Measurements from ENCODE around the gene ZNF593OS.
A peak's percentile ranks its signal among the peaks of the same experiment; 100 is the strongest.

Gene ZNF593OS

GRCh38 chr1:26182383-26182696 is 10.7 kb upstream of the ZNF593OS start:
- DNase-seq: no peak

GRCh38 chr1:26181586-26182382 is 10.2 kb upstream of the ZNF593OS start:
- no peak for DNase-seq

DNA sequence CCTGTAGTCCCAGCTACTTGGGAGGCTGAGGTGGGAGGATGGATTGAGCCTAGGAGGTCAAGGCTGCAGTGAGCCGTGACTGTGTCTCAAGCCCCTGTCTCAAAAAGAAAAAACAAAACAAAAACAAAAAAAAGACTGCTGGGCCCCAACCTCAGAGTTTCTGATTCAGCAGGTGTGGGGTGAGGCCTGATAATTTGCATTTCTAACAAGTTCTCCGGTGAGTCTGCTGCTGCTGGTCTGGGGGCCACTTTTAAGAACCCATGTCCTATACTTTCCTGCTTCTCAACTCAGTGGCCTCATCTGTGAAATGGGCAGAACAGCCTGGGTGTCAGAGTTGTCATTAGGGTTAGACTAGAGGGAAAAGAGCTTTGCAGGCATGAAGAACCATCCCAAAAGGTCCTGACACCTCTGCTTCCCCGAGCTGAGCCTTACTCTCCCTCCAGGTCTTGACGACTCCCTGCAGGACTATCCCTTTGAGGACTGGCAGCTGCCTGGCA is 8.4 kb upstream of the ZNF593OS start:
- DNase-seq: no peak

DNA sequence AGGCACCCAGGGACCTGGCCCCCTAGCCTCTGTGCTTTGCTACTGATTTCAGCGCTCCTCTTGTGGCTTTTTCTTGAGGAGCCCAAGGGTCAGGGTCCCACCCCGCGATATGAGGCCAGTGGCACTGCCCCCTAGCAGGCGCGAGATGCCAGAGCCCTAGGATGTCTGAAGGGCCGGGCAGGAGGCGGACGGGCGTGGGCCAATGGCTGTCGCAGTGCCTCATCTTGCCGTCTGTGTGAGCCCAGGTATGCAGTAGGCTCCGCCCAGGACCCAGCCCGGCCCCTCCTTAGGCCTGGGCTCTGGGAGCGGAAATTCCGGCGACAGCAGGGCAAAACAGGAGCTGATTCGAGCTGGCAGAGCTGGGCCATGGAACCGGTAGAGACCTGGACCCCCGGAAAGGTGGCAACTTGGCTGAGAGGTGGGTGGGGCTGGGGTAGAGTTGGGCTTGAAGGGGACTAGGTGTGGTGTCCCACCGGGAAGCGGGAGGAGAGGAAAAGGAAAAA is 5.6 kb upstream of the ZNF593OS start, which contains the start of gene CNKSR1:
Gene CNKSR1, plus strand, starts transcription at position 310 of the 503 bp plus-strand sequence. Its CDS starts 57 bp downstream, at position 367.
- DNase-seq: no peak

DNA sequence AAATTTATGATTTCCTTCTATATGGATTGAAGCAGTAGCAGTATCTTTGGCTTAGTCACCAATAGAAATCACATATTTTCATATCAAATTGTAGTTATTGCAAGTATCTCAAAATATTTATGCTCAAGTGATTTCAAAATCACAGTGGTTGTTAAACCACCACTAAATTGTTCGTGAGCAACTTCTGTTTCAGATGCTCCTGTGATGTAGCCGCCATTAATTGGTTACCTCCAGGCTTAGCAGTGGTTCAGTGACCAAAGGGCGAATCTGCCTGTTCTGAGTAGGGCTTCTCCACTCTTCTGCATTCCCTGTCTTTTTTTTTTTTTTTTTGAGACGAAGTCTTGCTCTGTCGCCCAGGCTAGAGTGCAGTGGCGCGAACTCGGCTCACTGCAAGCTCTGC is 3.7 kb upstream of the ZNF593OS start:
- DNase-seq: no peak

DNA sequence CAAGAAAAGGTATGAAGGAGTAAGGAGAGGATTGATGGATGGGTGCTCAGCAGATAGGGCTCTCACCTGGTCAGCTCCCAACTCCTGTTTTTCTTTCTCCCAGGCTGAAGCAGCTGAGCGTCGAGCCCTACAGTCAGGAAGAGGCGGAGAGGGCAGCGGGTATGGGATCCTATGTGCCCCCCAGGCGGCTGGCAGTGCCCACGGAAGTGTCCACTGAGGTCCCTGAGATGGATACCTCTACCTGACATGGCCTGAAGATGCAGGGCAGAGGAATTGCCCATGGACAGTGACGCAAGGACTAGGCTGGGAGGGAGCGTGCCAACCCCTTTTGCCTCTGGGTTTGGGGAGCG is 1.2 kb downstream of the ZNF593OS start:
- DNase-seq: no peak

DNA sequence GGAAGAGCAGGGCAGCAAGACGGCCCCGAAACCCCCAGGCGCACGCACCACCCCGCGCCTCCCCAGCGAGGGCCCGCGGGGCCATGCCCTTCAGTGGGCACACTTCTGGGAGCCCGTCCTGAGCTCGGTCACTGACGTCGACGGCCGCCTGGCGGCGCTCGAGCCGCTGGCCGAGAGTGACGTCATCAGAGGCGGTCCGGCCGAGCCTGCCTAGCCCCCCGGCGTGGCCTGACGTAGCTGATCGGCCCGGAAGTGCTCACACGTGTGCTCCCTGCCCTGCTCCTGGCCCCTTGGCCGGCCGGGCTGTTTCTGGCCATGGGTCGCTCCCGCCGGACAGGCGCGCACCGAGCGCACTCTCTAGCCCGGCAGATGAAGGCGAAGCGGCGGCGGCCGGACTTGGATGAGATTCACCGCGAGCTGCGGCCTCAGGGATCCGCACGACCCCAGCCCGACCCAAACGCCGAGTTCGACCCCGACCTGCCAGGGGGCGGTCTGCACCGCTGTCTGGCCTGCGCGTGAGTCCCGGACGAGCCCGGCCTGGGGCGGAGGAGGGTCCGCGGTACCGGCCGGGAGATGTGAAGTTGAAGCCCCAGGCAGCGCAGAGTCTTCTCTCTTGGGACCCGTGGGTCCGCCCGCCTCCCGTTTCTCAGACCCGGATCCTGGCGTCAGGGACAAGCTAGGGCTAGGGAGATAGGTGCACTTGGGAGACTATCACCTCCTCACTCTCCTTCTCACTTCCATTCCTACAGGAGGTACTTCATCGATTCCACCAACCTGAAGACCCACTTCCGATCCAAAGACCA is 1.8 kb downstream of the ZNF593OS start, which contains the start of gene ZNF593:
Gene ZNF593, plus strand, starts transcription at position 240 of the 803 bp plus-strand sequence. Its CDS starts 76 bp downstream, at position 316.
- DNase-seq: peak; percentile 90

DNA sequence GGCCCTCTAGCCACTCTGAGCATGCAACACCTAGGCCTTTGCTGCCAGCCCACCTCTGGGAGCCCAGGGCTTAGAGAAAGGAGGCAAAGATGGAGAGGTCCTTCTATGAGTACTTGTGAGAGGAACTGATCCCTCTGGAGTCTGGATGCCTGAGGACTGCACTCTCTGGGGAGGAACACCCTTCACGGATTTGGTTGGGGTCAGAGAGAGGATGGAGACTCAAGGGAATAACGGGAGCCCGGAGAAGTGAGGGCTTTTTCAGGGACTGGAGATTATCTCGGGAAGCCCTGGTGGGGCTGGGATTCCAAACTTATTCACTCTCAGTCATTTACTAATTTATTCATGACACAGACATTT is 2.5 kb downstream of the ZNF593OS start:
- no peak for DNase-seq

DNA sequence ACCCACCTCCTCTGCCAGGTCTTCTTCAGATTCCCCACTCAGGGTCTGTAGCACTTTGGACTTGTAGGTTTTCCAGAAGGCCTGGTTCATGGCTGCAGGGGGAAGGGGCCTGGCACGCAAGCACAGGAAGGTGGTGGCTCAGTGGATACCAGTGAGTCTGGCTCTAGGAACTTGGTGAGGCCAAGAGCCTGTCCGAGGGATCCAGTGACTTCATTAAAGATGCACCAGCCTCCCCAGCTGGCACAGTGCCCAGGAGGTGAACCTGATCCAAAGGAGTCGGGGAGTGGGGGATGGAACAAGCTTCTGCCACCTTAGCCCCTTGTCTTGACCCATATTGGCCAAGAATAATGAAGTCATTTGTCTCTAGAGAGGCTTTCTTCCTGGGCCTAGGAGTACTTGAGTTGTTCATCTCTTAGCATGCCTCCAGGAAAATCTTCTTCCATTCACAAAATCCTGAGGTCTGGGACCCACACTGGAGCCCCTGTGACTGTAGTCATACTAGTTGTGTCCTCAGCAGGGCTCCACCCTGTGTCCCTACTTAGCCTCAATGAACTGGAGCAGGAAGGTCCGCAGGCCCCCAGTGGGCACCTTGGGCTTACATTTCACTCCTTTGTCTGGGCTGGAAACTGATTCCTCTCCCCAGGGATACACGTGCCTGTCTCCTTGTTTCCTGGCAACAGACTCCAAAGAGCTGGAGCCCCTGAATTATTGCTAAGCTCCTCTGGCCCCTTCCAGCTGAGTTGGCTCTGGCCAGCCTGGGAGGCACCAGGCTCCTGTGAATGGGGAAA is 3.0 kb downstream of the ZNF593OS start, which contains the start of gene C1orf232:
Gene C1orf232, minus strand, starts transcription at position 554 of the 788 bp plus-strand sequence. Its CDS starts 464 bp downstream, at position 90.
- no peak for DNase-seq

GRCh38 chr1:26166719-26167281 is 4.8 kb downstream of the ZNF593OS start:
- DNase-seq: no peak

DNA sequence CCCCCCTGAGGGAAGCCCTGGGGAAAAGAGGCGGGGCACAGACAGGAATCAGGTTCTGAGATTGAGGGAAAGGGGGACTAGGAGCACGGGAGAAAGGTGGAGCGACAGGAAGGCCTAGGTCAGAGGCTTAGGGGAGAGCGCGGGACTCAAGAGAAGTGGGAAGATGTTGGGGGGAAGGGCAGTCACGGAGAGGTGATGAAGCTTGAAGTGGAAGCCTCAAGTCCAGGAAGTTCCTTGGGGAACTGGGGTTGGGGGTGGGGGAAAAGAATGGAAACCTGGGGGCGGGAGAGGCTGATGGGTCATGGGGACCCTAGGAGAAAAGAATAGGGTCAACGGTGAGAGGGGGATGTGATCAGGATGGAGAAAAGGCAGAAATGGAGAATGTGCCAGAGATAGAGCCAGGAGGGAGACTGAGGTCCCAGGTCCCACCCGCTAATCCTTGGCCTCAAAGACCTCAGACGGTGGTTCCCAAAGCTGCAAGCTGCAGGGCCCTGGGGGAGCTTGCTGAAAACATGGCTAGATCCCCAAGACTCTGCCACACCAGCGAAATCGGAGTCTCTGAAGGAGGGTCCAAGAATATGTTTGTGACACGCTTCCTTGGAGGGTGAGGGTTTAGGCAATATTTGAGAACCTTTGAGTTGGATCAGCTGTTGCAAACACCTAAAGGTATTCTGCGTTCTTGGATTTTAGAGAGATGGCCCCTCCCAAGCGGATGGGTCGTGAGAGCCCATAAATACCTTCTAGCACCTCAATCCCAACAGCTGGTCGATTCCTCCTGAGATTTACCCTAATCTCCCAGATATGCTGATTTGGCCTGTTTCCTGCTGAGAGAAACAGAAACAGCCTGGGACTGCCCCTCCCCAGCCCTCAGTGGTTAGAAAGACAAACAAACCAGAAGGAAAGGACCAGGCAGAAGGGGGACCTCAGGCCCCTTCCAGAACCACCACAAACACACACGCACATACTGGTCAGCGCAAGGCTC is 6.5 kb downstream of the ZNF593OS start:
- no peak for DNase-seq

GRCh38 chr1:26164036-26164860 is 7.4 kb downstream of the ZNF593OS start:
- DNase-seq: peak; percentile 27

DNA sequence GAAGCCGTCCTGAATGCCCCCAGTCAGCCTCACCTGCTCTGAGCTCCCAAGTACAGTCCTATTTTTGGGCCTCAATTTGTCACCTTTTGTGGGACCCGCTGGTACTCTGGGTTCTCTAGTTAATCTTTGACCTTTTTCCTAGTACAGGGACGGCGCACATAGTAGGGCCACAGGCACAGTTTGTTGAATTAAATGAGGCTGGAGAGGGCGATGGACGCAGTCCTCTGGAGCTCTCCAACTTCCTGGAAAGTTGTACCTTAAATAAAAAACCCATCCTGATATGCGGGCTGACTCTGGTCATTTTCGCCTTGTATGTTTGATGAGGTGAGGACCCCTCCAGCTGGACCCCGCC is 8.0 kb downstream of the ZNF593OS start:
- DNase-seq: no peak

GRCh38 chr1:26162220-26162709 is 9.4 kb downstream of the ZNF593OS start:
- no peak for DNase-seq

DNA sequence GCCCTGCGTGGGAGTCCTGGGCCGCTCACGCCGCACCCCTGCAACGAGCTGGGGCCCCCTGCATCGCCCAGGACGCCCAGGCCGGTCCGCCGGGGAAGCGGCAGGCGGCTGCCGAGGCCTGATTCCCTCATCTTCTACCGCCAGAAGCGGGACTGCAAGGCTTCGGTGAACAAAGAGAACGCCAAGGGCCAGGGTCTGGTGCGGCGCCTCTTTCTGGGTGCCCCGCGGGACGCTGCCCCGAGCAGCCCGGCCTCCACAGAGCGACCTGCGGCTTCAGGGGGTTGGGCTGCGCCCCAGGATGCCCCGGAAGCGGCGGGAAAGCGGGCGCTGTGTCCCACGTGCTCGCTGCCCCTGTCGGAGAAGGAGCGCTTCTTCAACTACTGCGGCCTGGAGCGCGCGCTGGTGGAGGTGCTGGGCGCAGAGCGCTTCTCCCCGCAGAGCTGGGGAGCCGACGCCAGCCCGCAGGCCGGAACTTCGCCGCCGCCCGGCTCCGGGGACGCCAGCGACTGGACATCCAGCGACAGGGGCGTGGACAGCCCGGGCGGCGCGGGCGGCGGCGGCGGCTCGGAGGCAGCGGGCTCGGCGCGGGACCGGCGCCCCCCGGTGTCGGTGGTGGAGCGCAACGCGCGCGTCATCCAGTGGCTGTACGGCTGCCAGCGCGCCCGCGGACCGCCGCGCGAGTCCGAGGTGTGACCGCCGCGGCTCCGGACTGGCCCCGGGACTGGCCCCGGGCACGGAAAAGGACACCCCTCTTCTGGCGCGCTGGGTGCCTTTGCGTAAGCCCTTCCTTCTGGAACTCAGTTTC is 10.0 kb downstream of the ZNF593OS start:
- peak; percentile 22 for DNase-seq

DNA sequence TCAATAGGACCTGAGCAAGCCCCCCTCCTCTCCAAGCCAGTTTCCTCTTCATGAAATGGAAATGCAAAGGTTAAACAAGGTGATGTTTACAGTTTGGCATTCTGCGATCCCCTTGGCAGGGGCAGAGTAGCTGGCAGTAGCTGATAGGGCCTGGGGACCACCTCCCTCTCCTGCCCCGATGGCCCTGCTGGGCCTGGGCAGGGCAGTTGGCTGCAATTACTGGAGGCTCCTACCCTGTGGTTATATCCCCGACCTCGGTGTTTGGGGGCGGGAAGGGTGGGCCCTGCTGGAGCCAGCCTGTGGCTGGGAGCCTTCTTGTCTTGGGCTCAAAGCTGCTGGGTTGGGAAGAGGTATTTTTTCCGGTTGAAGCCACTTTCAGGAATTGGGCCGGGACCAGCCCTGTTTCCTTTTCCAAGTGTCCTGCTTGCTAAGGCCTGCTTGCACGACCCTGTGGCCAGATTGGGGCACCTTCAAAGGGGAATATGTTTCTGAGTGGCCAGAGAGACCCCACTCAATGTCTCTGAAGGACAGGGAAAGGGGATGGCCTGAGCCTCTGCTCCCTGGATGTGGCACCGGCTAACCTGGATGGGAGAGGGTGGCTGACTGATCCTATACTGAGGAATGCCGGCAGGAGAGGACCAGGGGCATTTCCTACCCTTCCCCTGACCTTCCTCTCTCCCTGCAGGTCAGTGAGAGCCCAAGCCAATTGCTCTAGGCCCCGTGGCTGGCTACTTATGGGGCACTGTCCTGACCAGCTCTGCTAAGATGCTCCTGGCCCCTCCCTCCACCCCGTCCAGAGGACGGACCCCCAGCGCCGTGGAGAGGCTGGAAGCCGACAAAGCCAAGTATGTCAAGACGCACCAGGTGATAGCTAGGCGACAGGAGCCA is 10.9 kb downstream of the ZNF593OS start:
- DNase-seq: no peak

DNA sequence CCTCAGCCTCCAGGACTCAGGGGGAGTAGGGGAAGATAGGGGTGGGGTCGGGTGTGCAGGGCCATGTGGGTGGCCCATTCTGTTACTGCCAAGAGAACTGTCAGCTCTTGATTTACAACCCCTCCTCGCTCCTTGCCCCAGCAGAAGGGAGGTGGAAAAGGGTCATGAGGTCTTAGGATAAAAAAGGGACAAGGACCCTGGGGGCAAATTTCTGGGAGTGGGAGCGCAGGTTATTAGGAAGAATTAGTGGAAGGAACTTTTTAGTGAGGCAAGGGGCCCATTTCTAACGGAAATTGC is 11.9 kb downstream of the ZNF593OS start:
- DNase-seq: no peak

Measured in CD4-positive, alpha-beta T cell treated with Interferon gamma for 1 hour (primary cell).